IPS DF 19.7 (cell line): ENCODE results near the gene HOXA5.

Experiments used
- DNase-seq: peaks from one replicate; pipeline ENCODE4 v3.0.0-alpha.2; 2013; ENCODE audit warnings: low read depth, low spot score

Gene HOXA5

DNA sequence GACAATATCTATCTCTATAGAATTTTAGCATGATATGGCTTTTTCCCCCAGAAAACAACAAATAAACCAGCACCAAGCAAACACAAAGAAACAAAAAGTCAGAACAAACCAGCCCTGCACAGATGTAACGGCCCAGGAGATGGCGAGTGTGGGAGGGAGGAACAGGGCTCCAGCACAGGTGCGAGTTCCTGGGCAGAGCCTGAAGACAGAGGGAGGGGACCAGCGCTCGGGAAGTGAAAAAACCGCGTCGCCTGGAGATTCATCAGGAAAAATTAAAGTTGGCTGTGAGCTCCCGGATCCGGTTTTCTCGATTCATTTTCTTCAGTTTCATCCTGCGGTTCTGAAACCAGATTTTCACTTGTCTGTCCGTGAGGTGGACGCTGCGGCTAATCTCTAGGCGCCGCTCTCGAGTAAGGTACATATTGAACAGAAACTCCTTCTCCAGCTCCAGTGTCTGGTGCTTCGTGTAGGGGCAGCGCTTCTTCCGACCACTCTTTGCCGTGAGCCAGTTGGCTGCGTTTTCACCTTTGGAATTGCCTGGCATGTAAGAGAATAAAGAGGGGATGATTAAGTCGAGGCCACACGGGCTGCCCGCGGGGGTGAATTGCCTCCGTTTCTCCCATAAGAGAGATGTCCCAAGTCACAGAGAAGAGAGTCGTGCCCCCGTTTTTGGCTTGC, 28.3 kb upstream of the HOXA5 start:
- no peak for DNase-seq

DNA sequence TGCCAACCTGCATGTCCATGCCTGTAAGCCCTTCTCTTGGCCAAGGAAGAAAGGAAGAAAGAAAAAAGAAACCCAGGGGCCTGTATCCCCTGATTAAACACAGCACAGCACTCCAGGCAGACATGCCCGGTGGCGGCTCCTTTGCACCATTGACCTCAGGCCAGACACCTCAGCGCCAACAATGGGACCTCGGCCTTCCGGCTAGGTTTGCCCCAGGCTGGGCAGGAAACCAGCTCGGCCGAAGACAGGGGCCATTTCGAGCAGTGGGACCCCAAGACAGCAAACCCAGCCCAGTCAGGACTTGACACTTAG, 27.8 kb upstream of the HOXA5 start:
- no peak for DNase-seq

DNA sequence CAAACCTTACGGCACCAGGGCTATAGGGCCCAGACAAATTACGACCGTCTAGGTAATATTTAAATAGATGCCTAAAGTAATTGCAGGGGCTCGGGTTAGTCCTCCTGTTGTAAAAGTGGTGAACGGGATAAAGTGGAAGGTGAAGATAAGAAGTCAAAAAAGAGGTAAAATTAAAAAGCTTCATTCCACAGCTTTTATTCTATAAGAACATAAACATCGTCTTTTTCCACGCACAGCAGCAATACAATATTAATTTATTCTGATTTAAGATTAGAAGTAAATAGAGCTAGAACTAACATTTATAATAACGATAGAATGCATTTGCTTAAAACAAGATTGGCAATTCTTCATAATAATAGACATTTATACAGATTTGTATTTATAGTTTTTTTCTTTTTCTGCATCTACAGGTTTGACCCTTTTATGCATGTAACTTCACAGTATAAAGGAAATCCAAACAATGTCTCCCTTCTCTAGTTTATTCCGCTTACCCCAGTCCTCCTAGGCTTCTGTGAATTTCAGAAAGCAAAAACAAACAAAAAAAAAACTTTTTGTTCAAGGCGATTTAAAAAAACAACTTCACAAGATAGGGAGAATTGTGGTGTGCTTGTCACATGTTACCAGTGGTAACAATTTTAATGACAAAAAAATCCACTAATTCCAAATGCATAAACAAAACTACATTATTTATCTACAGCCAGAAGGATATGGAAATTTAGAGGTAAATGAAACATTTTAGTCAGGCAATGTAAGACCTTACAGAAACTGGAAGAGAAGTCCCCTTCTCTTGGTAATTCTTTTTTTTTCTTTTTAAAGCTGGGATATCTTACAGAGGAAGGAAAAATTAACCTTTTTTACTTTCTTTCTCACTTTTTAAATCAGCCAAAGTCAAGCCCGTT, 27.2 kb upstream of the HOXA5 start:
- no peak for DNase-seq

- DNase-seq: no peak
These were observed 26.4 kb upstream of the HOXA5 start for GRCh38 chr7:27169658-27170425.

DNA sequence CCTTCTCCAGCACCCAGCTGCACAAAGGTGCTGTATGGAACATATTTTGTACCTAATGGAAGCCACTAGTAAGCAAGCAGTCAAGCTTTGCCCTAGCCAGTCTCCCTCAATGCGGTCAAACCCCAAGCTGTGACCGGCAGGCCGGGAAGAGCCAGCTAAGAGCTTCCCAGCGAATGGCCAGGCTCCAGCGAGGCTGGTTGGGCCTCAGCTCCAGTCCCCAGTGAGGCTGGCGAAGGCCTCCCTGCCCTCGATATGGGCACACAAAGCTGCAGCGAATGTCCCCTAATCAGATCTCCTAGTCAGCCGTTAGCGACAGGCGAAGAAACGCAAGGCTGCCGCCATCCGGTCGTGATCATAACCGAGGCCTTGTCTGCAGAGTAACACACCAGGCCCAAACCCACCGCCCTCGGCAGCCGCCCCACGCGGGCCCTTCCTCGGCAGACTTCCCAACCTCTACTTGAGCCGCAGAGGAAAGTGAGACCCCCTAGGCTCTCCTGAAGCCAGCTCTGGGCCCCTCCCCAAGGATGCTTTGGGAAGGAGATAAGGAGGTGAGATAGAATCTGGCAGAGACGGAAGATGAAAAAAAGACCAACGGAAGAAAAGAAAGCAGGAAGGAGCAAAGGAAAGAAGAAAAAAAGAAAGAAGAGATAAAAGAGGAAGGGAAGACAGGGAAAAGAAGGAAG, 24.9 kb upstream of the HOXA5 start:
- DNase-seq: no peak

GRCh38 chr7:27167916-27168264, 24.4 kb upstream of the HOXA5 start:
- DNase-seq: no peak

- no peak for DNase-seq
These were observed 23.3 kb upstream of the HOXA5 start for GRCh38 chr7:27166531-27167505.

DNA sequence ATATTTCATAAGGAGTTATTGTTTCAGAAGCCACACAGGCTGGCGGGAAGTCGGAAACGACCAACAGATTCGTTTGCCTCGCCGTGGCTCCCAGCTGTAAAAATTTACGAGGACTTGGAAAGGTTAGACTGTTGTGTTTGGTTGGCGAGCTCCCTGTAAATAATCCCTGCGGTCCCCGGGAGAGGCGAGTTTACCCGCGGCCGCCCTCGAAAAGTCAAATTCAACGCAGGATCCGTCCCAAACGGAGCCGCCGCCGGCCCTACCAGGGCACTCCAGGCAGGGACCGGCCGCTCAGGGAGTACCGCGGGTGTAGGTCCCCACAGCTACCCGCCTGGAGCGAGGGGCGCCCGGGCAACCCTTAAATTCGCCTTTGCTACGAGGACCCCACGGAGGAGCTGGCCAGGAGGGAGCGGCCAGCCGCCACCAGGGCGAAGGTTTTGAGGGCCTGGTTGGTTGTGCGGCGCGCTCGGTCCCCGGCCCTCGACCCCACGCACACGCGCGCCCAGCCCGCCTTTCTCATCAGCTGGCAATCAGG, 22.6 kb upstream of the HOXA5 start:
- no peak for DNase-seq

GRCh38 chr7:27165089-27165995, 21.9 kb upstream of the HOXA5 start, which contains the start of gene HOXA9:
Gene HOXA9, minus strand, starts transcription at chr7:27165537. Its CDS starts 80 bp downstream, at chr7:27165457.
- no peak for DNase-seq

DNA sequence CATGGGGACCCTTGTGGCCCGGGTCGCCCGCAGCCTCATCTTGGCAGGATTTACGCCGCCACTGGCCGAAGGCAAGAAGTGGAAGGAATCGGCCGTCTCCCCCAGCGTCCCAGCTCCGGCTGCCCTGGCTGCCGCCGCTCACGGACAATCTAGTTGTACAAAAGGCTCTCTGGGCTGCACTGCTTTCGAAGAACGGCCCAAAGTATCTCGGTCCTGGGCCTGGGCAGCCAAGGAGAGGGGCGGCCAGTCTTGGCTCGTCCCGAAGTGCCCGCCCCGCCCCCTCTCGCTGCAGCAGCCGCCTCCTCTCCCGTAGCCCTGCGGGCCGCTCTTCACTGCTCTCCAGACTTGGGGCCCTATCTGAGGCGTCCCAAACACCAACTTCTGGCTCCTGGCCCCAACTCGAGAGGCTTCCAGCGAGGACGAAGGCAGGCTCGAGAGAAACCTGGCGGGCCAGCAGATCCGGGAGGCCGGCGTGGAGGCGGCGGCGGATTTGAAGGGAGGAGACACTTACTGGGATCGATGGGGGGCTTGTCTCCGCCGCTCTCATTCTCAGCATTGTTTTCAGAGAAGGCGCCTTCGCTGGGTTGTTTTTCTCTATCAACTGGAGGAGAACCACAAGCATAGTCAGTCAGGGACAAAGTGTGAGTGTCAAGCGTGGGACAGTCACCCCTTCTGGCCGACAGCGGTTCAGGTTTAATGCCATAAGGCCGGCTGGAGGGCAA, 21.0 kb upstream of the HOXA5 start:
- DNase-seq: no peak

DNA sequence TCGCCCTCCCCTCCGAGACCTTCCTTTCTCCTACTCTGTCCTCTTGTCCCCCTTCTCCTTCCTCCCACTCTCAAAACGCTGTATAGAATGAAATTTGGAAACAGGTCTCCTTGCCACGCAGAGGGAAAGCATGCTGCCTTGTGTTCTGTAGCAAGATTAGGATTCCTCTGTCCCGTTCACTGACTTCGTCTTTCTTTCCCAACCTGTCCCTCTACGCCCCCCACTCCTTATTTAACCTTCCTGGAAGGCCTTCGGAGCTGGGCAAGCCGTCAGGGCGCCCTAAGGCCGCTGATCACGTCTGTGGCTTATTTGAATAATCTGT, 20.5 kb upstream of the HOXA5 start:
- no peak for DNase-seq

- no peak for DNase-seq
These were observed 20.0 kb upstream of the HOXA5 start for GRCh38 chr7:27163288-27164044.

DNA sequence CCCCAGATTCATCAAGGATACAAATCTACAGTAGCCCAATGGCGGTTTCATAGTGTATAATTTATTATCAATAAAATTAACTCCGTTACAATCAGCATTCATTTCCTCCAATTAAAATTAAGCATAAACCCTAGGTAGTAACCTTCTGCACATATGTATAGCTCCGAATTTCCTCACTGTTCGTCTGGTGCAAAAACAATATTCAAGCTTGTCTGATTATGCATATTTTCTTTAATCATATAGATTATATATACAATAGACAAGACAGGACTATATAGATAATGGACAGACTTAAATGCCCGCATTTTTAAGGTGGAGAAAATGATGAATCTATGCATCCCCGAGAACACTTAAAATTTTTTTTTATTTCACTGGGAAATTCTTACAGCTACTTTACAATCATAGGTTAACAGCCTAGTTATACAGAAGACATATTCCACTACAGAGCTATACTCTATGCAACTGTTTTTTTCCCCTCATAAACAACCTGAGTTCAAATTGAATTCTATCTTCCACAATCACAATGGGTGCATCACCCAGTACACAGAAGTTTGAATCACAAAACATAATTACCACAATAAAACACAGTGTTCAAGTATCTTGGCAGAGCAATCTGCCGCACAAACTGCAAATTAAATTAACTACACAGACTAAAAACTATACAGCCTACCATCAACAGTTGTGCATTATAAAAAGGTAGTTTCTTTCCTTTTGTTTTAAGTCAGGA, 19.2 kb upstream of the HOXA5 start:
- DNase-seq: no peak

DNA sequence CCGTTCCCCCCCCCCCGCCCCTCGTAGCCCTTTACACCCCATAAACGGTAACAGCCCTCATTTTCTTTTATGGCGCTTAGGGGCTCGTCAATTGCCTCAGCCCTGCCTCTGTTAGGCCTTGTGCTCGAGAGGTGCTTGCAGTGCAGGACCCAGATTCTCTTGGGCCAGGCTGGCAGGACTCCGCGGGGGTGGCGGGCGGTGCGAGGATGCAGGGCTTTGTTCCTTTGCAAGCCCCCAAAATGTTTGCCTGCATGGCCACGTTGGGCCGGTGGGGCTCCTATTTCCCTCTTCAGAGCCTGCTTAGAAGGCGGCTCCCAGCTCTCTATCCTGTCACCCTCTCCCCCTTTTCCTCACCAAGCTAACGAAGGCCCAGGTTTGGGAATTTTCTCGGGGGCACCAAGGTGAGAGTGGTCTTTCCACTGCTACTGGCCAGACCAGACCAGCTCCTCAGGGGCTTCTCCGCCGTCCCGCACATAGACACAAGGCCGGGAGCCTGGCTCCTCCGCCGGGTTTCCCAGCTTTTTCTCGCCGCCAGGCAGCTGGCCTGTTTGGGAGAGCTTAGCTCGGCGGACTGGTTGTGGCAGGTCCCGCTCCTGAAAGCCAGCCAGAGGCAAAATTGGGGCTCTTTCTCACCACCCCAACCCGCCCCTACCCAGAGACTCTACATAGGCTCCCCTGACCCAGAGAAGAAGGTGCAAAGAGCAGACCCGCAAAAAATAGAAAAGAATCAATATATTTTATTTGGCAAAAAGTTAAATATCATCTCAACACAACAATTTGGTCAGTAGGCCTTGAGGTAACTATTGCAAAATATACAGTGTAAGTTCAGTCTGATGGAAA, 18.5 kb upstream of the HOXA5 start:
- no peak for DNase-seq

DNA sequence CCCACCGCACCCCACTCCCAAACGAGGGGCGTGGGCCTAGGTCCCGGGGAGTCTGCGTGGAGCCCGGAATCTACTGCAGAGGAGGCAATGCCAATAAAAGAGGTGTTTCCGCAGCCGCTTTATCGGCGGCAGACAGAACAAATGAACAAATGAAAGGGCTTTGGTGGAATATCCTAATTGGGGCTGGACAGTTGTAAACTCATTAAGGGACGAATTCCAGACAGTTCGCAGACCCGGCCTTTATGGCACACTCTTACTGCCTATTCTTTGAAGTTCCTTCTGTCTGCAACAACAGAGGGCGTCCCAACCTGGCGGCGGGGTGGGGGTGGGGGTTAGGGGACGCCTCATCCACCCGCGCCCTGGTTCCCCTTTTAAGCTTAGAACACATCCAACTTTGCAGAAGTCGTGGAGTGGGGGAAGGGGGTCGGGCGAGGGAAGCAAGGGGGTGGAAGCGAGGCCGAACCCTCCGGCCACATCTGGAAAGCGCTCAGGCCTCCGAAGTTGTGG, 17.8 kb upstream of the HOXA5 start:
- no peak for DNase-seq

DNA sequence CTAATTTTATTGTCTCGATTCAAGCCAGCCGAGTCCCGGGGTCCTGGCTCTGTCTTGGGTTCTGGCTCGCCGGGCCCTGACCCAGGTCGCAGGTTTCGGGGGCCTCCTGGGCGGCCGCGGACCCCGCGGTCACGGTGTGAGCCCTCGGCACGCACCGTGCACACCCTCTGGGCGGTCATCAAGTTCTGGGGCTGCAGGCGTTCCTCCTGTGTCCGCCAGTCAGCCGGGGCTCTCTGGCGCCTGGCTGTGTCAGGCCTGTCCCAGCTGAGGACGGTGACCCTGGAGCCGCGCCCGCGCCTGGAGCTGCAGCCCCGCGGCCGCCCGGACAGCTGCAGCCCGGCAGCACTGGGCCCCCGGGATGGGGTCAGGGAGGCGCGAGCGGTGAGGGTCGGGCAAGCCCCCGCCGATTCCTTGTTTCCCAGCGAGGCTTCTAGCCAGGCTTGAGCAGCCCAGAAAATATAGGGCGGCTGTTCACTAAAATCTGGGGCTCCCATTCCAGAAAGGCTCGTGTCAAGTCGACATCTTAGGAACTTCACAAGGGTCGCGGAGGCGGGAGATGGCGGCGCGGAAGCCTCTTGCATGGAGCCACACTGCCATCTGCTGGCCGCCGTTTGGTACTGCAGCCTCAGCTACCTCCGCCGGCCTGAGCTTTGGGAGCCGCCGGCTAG, 17.2 kb upstream of the HOXA5 start:
- DNase-seq: no peak
